HepG2 (cell line): Measurements from ENCODE around the gene MAN1C1. TPM values are rescaled to one million over a fixed set of nuclear protein-coding genes. Genes with fewer than 3 reads are reported as not detected.

Experiments
- AKAP8 ChIP-seq: sonication (generic); formaldehyde crosslinking; IDR thresholded peaks from 2 replicates; pipeline ENCODE4 v1.5.1; 2020; ENCODE audit warnings: mild to moderate bottlenecking, missing genetic modification reagents
- ARNT2 ChIP-seq: sonication (generic); formaldehyde crosslinking; IDR thresholded peaks from 2 replicates; pipeline ENCODE4 v1.8.0; 2022; ENCODE audit warnings: mild to moderate bottlenecking, low read depth, missing genetic modification reagents, moderate library complexity
- GATAD2A ChIP-seq: IDR thresholded peaks from 2 replicates; pipeline ENCODE4 v1.6.1; 2016
- NR2F1 ChIP-seq, 2 experiments: fragments of 450-650 bp in 1 of 2; formaldehyde crosslinking in 1 of 2; IDR thresholded peaks; 2 replicates each; pipeline versions ENCODE4 v1.5.0 to v1.6.1; 2016 to 2020; ENCODE audit warnings: mild to moderate bottlenecking in 1 of 2, missing compliant biosample characterization in 1 of 2, missing genetic modification reagents in 1 of 2, moderate library complexity in 1 of 2
- RAD51 ChIP-seq: fragments of 450-650 bp; IDR thresholded peaks from 2 replicates; pipeline ENCODE4 v1.6.1; 2016; ENCODE audit warnings: borderline replicate concordance
- SALL2 ChIP-seq: sonication (generic); formaldehyde crosslinking; IDR thresholded peaks from 2 replicates; pipeline ENCODE4 v1.8.1; 2023; ENCODE audit warnings: mild to moderate bottlenecking, missing genetic modification reagents, inconsistent platforms
- XBP1 ChIP-seq: sonication (generic); formaldehyde crosslinking; IDR thresholded peaks from 2 replicates; pipeline ENCODE4 v1.5.0; 2020; ENCODE audit warnings: missing genetic modification reagents
- XRCC5 ChIP-seq: fragments of 200-400 bp; formaldehyde crosslinking; optimal IDR thresholded peaks from 2 replicates; pipeline ENCODE3; 2017; ENCODE audit warnings: mild to moderate bottlenecking, low read length
- ZC3H4 ChIP-seq: sonication (generic); formaldehyde crosslinking; IDR thresholded peaks from 2 replicates; pipeline ENCODE4 v1.4.0; 2020; ENCODE audit warnings: missing genetic modification reagents, borderline replicate concordance
- ZNF549 ChIP-seq: sonication (generic); formaldehyde crosslinking; IDR thresholded peaks from 2 replicates; pipeline ENCODE4 v1.5.0; 2020; ENCODE audit warnings: missing genetic modification reagents
- ZNF567 ChIP-seq: sonication (generic); formaldehyde crosslinking; IDR thresholded peaks from 2 replicates; pipeline ENCODE4 v1.8.1; 2023; ENCODE audit warnings: mild to moderate bottlenecking, missing genetic modification reagents, borderline replicate concordance
- polyA plus RNA-seq, 8 experiments: library from polyadenylated mRNA; depleted of rRNA in 3 of 8; stranded (reverse) in 7 of 8; unstranded in 1 of 8; fragments of >200 nt; fragmentation: Illumina TruSeq in 4 of 8; extraction: Trizol in 4 of 8; gene quantifications; 2 replicates each; pipeline versions ENCODE4 v1.2.1 to v1.2.3, GENCODE V29; 2011 to 2016; ENCODE audit warnings: low read depth in 4 of 8, missing spikeins in 1 of 8, mixed read lengths in 1 of 8; ENCODE audit not compliant: insufficient read depth in 1 of 8
- total RNA-seq, 5 experiments: library from RNA; depleted of rRNA; stranded (reverse); fragments of >200 nt; fragmentation: Illumina TruSeq; extraction: Trizol; gene quantifications; 2 replicates each; pipeline ENCODE4 v1.2.3, GENCODE V29; 2016; ENCODE audit warnings: low read depth in 1 of 5
- TF ChIP-seq, protein P1 (sequence below): sonication (generic); formaldehyde crosslinking; IDR thresholded peaks from 2 replicates; pipeline ENCODE4 v1.4.0; 2020; ENCODE audit warnings: missing genetic modification reagents, mild to moderate bottlenecking, borderline replicate concordance
- TF ChIP-seq, protein P2 (sequence below): IDR thresholded peaks from 2 replicates; pipeline ENCODE4 v1.6.1; 2012; ENCODE audit warnings: low read length, improper control_type of control experiment
- TF ChIP-seq, protein P3 (sequence below): sonication (generic); formaldehyde crosslinking; IDR thresholded peaks from 2 replicates; pipeline ENCODE4 v1.5.1; 2020; ENCODE audit warnings: mild to moderate bottlenecking, missing genetic modification reagents
- TF ChIP-seq, protein P4 (sequence below): sonication (generic); formaldehyde crosslinking; IDR thresholded peaks from 2 replicates; pipeline ENCODE4 v1.4.0; 2020; ENCODE audit warnings: missing genetic modification reagents

MAN1C1 gene
- total and polyA plus RNA-seq, 2 of the 13 experiments (the other 11 are each of a cell fraction or from before 2014, with no cell fraction given), result 0.18 to 0.49 TPM

DNA sequence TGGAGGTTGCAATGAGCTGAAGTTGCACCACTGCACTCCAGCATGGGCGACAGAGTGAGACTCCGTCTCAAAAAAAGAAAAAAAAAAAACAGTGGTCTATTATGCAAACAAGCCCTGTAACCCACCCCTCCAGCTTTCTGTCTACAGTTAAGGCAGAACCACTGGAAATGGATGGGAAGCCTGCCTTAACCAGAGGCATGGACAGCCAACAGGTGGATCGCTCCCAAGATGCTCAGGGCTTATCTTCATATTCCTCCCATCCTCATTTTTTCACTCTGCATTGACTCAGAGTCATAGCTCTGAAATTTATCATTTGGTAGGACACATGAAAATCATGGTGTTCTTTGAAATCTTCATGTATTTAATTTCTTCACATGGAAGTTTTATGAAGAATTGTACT is 211.9 kb downstream of the MAN1C1 start (continued):
- TF ChIP-seq, protein P1, sequence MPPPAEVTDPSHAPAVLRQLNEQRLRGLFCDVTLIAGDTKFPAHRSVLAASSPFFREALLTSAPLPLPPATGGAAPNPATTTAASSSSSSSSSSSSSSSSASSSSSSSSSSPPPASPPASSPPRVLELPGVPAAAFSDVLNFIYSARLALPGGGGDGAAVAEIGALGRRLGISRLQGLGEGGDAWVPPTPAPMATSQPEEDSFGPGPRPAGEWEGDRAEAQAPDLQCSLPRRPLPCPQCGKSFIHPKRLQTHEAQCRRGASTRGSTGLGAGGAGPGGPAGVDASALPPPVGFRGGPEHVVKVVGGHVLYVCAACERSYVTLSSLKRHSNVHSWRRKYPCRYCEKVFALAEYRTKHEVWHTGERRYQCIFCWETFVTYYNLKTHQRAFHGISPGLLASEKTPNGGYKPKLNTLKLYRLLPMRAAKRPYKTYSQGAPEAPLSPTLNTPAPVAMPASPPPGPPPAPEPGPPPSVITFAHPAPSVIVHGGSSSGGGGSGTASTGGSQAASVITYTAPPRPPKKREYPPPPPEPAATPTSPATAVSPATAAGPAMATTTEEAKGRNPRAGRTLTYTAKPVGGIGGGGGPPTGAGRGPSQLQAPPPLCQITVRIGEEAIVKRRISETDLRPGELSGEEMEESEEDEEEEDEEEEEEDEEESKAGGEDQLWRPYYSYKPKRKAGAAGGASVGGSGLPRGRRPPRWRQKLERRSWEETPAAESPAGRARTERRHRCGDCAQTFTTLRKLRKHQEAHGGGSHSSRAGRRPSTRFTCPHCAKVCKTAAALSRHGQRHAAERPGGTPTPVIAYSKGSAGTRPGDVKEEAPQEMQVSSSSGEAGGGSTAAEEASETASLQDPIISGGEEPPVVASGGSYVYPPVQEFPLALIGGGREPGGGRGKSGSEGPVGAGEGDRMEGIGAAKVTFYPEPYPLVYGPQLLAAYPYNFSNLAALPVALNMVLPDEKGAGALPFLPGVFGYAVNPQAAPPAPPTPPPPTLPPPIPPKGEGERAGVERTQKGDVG (CRISPR knock-in tag), result no peak
- TF ChIP-seq XRCC5 (no peak), ZNF549 (CRISPR knock-in tag) (no peak), ZNF567 (no peak), NR2F1 (CRISPR knock-in tag; IDR thresholded peaks at IDR 0.05) (no peak), RAD51 (no peak), AKAP8 (CRISPR knock-in tag) (no peak), ZC3H4 (CRISPR knock-in tag) (no peak), XBP1 (CRISPR knock-in tag) (no peak), GATAD2A (CRISPR knock-in tag) (no peak), ARNT2 (no peak), SALL2 (CRISPR knock-in tag) (no peak)
- TF ChIP-seq, protein P2, sequence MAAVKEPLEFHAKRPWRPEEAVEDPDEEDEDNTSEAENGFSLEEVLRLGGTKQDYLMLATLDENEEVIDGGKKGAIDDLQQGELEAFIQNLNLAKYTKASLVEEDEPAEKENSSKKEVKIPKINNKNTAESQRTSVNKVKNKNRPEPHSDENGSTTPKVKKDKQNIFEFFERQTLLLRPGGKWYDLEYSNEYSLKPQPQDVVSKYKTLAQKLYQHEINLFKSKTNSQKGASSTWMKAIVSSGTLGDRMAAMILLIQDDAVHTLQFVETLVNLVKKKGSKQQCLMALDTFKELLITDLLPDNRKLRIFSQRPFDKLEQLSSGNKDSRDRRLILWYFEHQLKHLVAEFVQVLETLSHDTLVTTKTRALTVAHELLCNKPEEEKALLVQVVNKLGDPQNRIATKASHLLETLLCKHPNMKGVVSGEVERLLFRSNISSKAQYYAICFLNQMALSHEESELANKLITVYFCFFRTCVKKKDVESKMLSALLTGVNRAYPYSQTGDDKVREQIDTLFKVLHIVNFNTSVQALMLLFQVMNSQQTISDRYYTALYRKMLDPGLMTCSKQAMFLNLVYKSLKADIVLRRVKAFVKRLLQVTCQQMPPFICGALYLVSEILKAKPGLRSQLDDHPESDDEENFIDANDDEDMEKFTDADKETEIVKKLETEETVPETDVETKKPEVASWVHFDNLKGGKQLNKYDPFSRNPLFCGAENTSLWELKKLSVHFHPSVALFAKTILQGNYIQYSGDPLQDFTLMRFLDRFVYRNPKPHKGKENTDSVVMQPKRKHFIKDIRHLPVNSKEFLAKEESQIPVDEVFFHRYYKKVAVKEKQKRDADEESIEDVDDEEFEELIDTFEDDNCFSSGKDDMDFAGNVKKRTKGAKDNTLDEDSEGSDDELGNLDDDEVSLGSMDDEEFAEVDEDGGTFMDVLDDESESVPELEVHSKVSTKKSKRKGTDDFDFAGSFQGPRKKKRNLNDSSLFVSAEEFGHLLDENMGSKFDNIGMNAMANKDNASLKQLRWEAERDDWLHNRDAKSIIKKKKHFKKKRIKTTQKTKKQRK, result no peak
- TF ChIP-seq, protein P3, sequence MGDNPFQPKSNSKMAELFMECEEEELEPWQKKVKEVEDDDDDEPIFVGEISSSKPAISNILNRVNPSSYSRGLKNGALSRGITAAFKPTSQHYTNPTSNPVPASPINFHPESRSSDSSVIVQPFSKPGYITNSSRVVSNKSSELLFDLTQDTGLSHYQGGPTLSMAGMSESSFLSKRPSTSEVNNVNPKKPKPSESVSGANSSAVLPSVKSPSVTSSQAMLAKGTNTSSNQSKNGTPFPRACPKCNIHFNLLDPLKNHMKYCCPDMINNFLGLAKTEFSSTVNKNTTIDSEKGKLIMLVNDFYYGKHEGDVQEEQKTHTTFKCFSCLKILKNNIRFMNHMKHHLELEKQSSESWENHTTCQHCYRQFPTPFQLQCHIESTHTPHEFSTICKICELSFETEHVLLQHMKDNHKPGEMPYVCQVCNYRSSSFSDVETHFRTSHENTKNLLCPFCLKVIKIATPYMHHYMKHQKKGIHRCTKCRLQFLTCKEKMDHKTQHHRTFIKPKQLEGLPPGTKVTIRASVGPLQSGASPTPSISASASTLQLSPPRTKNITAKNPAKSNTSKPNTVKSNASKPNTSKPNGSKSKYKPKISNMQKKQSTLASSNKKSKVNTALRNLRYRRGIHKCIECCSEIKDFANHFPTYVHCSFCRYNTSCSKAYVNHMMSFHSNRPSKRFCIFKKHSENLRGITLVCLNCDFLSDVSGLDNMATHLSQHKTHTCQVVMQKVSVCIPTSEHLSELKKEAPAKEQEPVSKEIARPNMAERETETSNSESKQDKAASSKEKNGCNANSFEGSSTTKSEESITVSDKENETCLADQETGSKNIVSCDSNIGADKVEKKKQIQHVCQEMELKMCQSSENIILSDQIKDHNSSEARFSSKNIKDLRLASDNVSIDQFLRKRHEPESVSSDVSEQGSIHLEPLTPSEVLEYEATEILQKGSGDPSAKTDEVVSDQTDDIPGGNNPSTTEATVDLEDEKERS (CRISPR knock-in tag), result no peak
- TF ChIP-seq, protein P4, sequence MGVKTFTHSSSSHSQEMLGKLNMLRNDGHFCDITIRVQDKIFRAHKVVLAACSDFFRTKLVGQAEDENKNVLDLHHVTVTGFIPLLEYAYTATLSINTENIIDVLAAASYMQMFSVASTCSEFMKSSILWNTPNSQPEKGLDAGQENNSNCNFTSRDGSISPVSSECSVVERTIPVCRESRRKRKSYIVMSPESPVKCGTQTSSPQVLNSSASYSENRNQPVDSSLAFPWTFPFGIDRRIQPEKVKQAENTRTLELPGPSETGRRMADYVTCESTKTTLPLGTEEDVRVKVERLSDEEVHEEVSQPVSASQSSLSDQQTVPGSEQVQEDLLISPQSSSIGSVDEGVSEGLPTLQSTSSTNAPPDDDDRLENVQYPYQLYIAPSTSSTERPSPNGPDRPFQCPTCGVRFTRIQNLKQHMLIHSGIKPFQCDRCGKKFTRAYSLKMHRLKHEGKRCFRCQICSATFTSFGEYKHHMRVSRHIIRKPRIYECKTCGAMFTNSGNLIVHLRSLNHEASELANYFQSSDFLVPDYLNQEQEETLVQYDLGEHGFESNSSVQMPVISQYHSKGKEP, result no peak
